Measurements from ENCODE around the gene IPO13. TPM values are rescaled to one million over a fixed set of nuclear protein-coding genes. Genes with fewer than 3 reads are reported as not detected.
A peak's percentile ranks its signal among the peaks of the same experiment; 100 is the strongest.

The IPO13 gene, protein sequence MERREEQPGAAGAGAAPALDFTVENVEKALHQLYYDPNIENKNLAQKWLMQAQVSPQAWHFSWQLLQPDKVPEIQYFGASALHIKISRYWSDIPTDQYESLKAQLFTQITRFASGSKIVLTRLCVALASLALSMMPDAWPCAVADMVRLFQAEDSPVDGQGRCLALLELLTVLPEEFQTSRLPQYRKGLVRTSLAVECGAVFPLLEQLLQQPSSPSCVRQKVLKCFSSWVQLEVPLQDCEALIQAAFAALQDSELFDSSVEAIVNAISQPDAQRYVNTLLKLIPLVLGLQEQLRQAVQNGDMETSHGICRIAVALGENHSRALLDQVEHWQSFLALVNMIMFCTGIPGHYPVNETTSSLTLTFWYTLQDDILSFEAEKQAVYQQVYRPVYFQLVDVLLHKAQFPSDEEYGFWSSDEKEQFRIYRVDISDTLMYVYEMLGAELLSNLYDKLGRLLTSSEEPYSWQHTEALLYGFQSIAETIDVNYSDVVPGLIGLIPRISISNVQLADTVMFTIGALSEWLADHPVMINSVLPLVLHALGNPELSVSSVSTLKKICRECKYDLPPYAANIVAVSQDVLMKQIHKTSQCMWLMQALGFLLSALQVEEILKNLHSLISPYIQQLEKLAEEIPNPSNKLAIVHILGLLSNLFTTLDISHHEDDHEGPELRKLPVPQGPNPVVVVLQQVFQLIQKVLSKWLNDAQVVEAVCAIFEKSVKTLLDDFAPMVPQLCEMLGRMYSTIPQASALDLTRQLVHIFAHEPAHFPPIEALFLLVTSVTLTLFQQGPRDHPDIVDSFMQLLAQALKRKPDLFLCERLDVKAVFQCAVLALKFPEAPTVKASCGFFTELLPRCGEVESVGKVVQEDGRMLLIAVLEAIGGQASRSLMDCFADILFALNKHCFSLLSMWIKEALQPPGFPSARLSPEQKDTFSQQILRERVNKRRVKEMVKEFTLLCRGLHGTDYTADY
- total RNA-seq, result 57.4 TPM
- long read RNA-seq, transcript IPO13-202 (20 exons, 3,894 nt), result major isoform, 165 of 214 reads
- long read RNA-seq, partial matches to known transcripts, result 28 of 214 reads
- long read RNA-seq, other reads (novel, unspliced or antisense), result 21 of 214 reads

DNA sequence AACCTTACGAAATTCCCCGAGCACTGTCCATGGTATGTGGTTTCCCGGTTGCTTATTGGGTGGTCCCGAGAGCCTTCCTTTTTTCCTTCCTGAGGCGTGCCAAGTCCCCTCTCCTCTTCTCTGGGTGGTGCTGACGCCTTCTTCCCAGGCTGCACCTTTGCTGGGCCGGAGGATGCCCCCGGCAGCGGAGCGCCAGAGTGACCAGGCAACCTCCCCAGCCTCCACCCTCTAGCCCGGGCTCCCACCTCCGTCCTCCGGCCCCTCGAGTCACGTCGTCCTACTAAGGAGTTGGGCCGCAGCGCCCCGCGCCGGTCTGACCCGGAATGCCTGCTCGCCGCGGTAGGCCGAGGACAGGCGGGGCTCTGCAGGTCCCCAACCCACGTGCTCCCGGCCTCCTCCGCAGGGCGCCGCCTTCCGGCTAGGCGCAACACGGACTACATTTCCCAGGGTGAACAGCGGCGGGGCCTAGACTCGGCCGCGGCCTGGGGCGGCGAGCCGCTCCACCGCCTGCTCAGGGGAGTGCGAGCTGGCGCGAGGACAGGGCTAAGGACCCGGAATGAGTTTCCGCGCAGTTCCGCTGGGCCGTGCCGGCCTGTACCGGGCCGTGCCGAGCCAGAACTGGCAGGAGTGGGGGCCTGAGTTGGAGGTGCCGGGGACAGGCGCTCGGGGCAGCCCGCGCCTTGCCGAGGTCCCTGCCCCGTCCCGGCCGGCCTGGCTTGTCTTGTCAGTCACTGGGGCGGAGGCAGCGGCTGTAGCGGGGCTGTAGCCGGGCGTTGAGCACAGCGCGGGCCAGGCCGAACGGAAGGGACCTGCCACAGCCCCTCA is at the start of gene IPO13:
TSS of gene IPO13 (plus strand) at position 715 of the 825 bp plus-strand sequence. CDS start 651 bp downstream, outside the sequence.
- intact Hi-C loops (cut with micrococcal nuclease), result no loop called here
- peak within 1 kb of the TSS; percentile 97 for H3K27ac ChIP-seq (replicated peaks)

DNA sequence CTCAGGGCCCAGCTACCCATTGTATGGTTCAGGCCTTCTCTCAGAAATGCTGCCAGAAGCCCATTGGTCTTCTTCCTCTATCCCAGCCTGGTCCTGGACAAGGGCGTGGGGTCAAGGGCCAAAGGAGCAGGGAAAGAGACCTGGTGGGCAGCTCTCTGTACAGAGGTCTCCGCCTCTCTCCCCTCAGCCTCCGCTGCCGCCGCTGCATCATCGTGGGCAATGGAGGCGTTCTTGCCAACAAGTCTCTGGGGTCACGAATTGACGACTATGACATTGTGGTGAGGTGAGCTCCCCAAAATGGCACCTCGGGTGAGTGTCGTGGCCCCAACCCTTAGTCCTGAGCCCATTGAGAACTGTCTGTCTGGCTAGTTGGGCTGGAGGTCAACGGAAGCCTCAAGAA is 47.8 kb upstream of the IPO13 start:
- TF ChIP-seq, protein P1, sequence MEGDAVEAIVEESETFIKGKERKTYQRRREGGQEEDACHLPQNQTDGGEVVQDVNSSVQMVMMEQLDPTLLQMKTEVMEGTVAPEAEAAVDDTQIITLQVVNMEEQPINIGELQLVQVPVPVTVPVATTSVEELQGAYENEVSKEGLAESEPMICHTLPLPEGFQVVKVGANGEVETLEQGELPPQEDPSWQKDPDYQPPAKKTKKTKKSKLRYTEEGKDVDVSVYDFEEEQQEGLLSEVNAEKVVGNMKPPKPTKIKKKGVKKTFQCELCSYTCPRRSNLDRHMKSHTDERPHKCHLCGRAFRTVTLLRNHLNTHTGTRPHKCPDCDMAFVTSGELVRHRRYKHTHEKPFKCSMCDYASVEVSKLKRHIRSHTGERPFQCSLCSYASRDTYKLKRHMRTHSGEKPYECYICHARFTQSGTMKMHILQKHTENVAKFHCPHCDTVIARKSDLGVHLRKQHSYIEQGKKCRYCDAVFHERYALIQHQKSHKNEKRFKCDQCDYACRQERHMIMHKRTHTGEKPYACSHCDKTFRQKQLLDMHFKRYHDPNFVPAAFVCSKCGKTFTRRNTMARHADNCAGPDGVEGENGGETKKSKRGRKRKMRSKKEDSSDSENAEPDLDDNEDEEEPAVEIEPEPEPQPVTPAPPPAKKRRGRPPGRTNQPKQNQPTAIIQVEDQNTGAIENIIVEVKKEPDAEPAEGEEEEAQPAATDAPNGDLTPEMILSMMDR (IDR thresholded peaks at IDR 0.05; ENCODE audit: borderline replicate concordance), result no peak
- Histone ChIP-seq H3K4me3 (no peak overlapping the region), H3K27ac (replicated peaks) (no peak overlapping the region), H3K36me3 (peaks cover 32% of the 10 kb centered on the region), H3K27me3 (ENCODE audit: low read depth) (no peaks in the 10 kb centered on the region), H3K9me3 (replicated peaks) (no peaks in the 10 kb centered on the region), H3K4me1 (peaks cover 23% of the 10 kb centered on the region)
- no peak for DNase-seq
- intact Hi-C loops (cut with micrococcal nuclease), result no loop called here

More for the DNA sequence above, at the start of gene IPO13:
- Histone ChIP-seq H3K27me3 (ENCODE audit: low read depth) (no peaks in the 10 kb centered on the region), H3K4me3 (peak within 1 kb of the TSS; percentile 85), H3K9me3 (replicated peaks) (no peaks in the 10 kb centered on the region), H3K36me3 (peaks cover 9% of the 10 kb centered on the region), H3K4me1 (peaks cover 61% of the 10 kb centered on the region)
- DNase-seq, result peak; percentile 94
- TF ChIP-seq, protein P1 (IDR thresholded peaks at IDR 0.05; ENCODE audit: borderline replicate concordance), result peak; percentile 77

DNA sequence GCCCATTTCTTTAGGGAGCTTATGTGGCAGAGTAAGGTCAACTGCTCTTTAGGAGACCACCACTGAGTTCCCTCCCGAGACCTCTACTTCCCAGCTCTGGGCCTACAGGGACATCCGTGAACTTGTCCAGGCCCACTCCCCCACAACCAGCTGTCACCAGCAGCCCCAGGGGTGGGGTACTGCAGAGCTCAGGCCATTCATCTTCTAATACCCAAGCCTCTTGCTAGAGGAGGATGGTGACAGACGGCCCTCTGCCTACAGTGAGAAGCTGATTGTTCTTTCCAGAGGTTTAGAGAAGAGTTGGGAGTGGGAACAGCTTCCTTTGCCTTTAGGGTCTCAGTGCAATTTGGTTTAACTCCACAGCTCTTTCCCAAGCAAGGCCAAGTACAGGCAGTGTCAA is 46.4 kb upstream of the IPO13 start:
- Histone ChIP-seq H3K27me3 (ENCODE audit: low read depth) (no peaks in the 10 kb centered on the region), H3K9me3 (replicated peaks) (no peaks in the 10 kb centered on the region), H3K4me3 (no peak overlapping the region), H3K4me1 (peaks cover 23% of the 10 kb centered on the region), H3K27ac (replicated peaks) (no peak overlapping the region), H3K36me3 (peaks cover 31% of the 10 kb centered on the region)
- DNase-seq, result no peak
- TF ChIP-seq, protein P1 (IDR thresholded peaks at IDR 0.05; ENCODE audit: borderline replicate concordance), result no peak
- intact Hi-C loops (cut with micrococcal nuclease), result no loop called here

DNA sequence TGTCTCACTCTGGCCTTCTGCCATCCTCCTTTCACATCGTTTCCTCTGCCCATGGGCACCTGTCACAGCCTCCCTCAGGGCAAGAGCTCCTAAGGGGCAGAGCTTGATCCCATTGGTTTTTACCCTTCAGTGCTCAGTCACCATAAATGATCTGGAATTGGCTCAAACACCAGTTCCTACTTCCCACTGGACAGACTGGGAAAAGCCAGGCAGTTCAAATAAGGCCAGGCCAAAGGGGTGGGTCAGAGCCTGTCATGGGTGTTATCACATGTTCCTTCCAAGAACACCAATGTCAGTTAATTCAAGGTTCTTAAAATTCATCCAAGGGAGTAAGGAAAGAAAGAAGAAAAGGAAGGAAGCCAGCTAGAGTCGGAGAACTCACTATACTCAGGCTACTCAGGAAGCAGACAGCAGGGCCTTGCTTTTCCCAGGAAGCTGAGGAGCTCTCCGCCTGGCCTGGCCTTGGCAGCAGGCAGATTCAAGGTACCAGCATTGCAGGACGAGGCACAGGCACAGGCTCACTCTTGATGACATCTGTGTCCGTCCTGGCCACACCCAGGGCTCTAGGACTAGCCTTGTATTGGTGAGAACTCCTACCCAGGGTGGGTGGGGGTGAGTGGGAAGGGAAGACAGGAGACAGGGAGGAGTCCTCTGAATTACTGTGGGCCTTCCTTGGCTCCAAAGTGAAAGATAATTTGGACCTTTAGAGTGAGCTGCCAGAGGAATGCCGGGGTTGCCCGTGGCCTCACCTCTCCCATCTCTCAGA is 45.4 kb upstream of the IPO13 start:
- H3K36me3 ChIP-seq, result peaks cover 27% of the 10 kb centered on the region
- DNase-seq, result no peak
- H3K27ac ChIP-seq (replicated peaks), result peak overlapping the region; percentile 23
- no peaks in the 10 kb centered on the region for H3K27me3 ChIP-seq (ENCODE audit: low read depth)
- intact Hi-C loops (cut with micrococcal nuclease), result no loop called here
- H3K4me3 ChIP-seq, result no peak overlapping the region
- no peaks in the 10 kb centered on the region for H3K9me3 ChIP-seq (replicated peaks)
- H3K4me1 ChIP-seq, result peaks cover 23% of the 10 kb centered on the region
- TF ChIP-seq, protein P1 (IDR thresholded peaks at IDR 0.05; ENCODE audit: borderline replicate concordance), result no peak
